ENCODE measurements around the gene SNRPD2.
A peak's percentile ranks its signal among the peaks of the same experiment; 100 is the strongest.
"Not testable (repeated sequence)": the region's sequence is repeated elsewhere in the genome, so short reads cannot be mapped to it uniquely, and the experiment has no call there.

SNRPD2 gene

GRCh38 chr19:45730368-45731288 lies 38.9 kb upstream of the SNRPD2 start, which contains the start of gene FBXO46:
Gene FBXO46, minus strand, starts transcription at chr19:45730896. Its CDS starts 17,401 bp downstream, at chr19:45713495.
- peak within 1 kb of the TSS; percentile 98 for H2AK5ac ChIP-seq (ENCODE audit: low read depth, low read length)
- peak within 1 kb of the TSS; percentile 9 for H3K27ac ChIP-seq (replicated peaks; ENCODE audit: low read length)
- peak within 1 kb of the TSS; percentile 85 for H2AFZ ChIP-seq (ENCODE audit: low read length)
- peak within 1 kb of the TSS; percentile 10 for H2BK12ac ChIP-seq (ENCODE audit: low read length)
- H3K18ac ChIP-seq (ENCODE audit: low read length): peak within 1 kb of the TSS; percentile 50
- WGBS, 2 donors (ENCODE audit: extremely low coverage in 2 of 2, insufficient read length in 2 of 2, insufficient replicate concordance in 1 of 2): no CpG with 5 or more reads among the region's 48 CpGs
- H3K79me1 ChIP-seq (ENCODE audit: low read depth, low read length): no peaks in the 10 kb centered on the region
- peak within 1 kb of the TSS; percentile 74 for H3K4me2 ChIP-seq (ENCODE audit: insufficient read depth, low read length, poor library complexity, severe bottlenecking)
- peak within 1 kb of the TSS; percentile 26 for H2BK15ac ChIP-seq (ENCODE audit: low read length)
- peak within 1 kb of the TSS; percentile 75 for H3K14ac ChIP-seq (ENCODE audit: low read length)
- no peaks in the 10 kb centered on the region for H3K27me3 ChIP-seq (ENCODE audit: control insufficient read depth in 3 of 3, insufficient read depth in 3 of 3, low read depth in 1 of 3, low read length in 3 of 3)
- no peak within 1 kb of the TSS for H4K8ac ChIP-seq (ENCODE audit: low read depth, low read length)
- H3K4me3 ChIP-seq (ENCODE audit: low read length in 2 of 2): peak within 1 kb of the TSS; percentile 74 to 93
- peak within 1 kb of the TSS; percentile 71 for H2BK5ac ChIP-seq (ENCODE audit: low read length)
- H3K4me1 ChIP-seq (ENCODE audit: control insufficient read depth in 2 of 2, insufficient read depth in 1 of 2, low read depth in 1 of 2, low read length in 2 of 2): peaks cover 0 to 7% of the 10 kb centered on the region in 2 donors
- no peak within 1 kb of the TSS for H4K91ac ChIP-seq (ENCODE audit: low read depth, low read length, poor library complexity)
- peak within 1 kb of the TSS; percentile 97 for H3K23ac ChIP-seq (ENCODE audit: low read depth, low read length, poor library complexity)
- H2BK120ac ChIP-seq (ENCODE audit: low read depth, low read length): peak within 1 kb of the TSS; percentile 83
- no peaks in the 10 kb centered on the region for H3K9me3 ChIP-seq (replicated peaks in 1 of 2; ENCODE audit: control insufficient read depth in 2 of 2, insufficient read depth in 1 of 2, low read depth in 1 of 2, low read length in 2 of 2)
- no peak within 1 kb of the TSS for H3K4ac ChIP-seq (ENCODE audit: low read length)
- DNase-seq (ENCODE audit: low spot score): peak; percentile 94
- peak within 1 kb of the TSS; percentile 89 for H3K9ac ChIP-seq (ENCODE audit: low read depth, low read length, poor library complexity)
- H3K36me3 ChIP-seq (replicated peaks in 1 of 2; ENCODE audit: control insufficient read depth in 2 of 2, insufficient read depth in 2 of 2, low read length in 2 of 2): peaks cover 0 to 5% of the 10 kb centered on the region in 2 donors

DNA sequence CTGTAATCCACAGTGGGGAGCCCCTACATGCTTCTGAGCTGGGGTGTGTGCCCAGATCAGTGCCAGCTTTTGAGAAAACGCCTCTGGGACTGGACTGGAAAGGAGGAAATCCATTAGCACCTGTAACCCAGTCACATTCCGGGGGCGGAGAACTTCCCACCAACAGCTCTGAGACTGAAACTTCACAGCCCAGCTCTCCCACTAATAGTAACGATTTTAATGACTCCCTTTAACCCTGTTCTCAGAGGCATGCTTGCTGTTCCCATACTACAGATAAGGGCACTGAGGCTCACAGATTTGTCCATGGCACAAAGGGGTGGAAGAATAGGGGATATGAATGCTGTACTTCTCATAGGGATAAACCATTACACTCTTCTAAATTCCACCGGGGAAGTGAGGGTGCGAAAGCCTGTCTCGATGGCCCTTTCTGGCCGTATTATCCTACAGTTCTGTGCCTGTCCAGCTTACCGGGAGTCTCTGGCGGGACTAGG lies 38.1 kb upstream of the SNRPD2 start:
- no peak overlapping the region for H2BK5ac ChIP-seq (ENCODE audit: low read length)
- peaks cover 2% of the 10 kb centered on the region for H3K79me1 ChIP-seq (ENCODE audit: low read depth, low read length)
- peak overlapping the region; percentile 89 for H3K9ac ChIP-seq (ENCODE audit: low read depth, low read length, poor library complexity)
- peak overlapping the region; percentile 98 for H2AK5ac ChIP-seq (ENCODE audit: low read depth, low read length)
- H3K4me3 ChIP-seq (ENCODE audit: low read length in 2 of 2): peak overlapping the region; percentile 74 to 93
- no peak overlapping the region for H4K8ac ChIP-seq (ENCODE audit: low read depth, low read length)
- no peak overlapping the region for H3K23ac ChIP-seq (ENCODE audit: low read depth, low read length, poor library complexity)
- no peaks in the 10 kb centered on the region for H3K27me3 ChIP-seq (ENCODE audit: control insufficient read depth in 3 of 3, insufficient read depth in 3 of 3, low read depth in 1 of 3, low read length in 3 of 3)
- peak overlapping the region; percentile 85 for H2AFZ ChIP-seq (ENCODE audit: low read length)
- no CpG with 5 or more reads among the region's 10 CpGs for WGBS, 2 donors (ENCODE audit: extremely low coverage in 2 of 2, insufficient read length in 2 of 2, insufficient replicate concordance in 1 of 2)
- peak overlapping the region; percentile 50 for H3K18ac ChIP-seq (ENCODE audit: low read length)
- no peak for DNase-seq (ENCODE audit: low spot score)
- H3K4ac ChIP-seq (ENCODE audit: low read length): no peak overlapping the region
- H3K9me3 ChIP-seq (replicated peaks in 1 of 2; ENCODE audit: control insufficient read depth in 2 of 2, insufficient read depth in 1 of 2, low read depth in 1 of 2, low read length in 2 of 2): no peaks in the 10 kb centered on the region
- H2BK12ac ChIP-seq (ENCODE audit: low read length): no peak overlapping the region
- H3K4me1 ChIP-seq (ENCODE audit: control insufficient read depth in 2 of 2, insufficient read depth in 1 of 2, low read depth in 1 of 2, low read length in 2 of 2): peaks cover 0 to 7% of the 10 kb centered on the region in 2 donors
- peak overlapping the region; percentile 74 for H3K4me2 ChIP-seq (ENCODE audit: insufficient read depth, low read length, poor library complexity, severe bottlenecking)
- no peak overlapping the region for H2BK15ac ChIP-seq (ENCODE audit: low read length)
- peak overlapping the region; percentile 83 for H2BK120ac ChIP-seq (ENCODE audit: low read depth, low read length)
- no peak overlapping the region for H4K91ac ChIP-seq (ENCODE audit: low read depth, low read length, poor library complexity)
- H3K14ac ChIP-seq (ENCODE audit: low read length): no peak overlapping the region
- H3K36me3 ChIP-seq (replicated peaks in 1 of 2; ENCODE audit: control insufficient read depth in 2 of 2, insufficient read depth in 2 of 2, low read length in 2 of 2): peaks cover 0 to 11% of the 10 kb centered on the region in 2 donors
- H3K27ac ChIP-seq (replicated peaks; ENCODE audit: low read length): no peak overlapping the region

DNA sequence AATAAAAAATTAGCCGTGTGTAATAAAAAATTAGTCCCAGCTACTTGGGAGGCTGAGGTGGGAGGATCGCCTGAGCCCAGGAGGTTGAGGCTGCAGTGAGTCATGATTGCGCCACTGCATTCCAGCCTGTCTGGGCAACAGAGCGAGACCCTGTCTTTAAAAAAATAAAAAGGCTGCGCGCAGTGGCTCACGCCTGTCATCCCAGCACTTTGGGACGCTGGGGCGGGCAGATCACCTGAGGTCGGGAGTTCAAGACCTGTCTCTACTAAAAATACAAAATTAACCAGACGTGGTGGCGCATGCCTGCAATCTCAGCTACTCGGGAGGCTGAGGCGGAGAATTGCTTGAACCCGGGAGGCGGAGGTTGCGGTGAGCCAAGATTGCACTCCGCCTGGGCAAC lies 36.9 kb upstream of the SNRPD2 start:
- not testable (repeated sequence) for H3K79me1 ChIP-seq (ENCODE audit: low read depth, low read length); H2AK5ac ChIP-seq (ENCODE audit: low read depth, low read length); H2AFZ ChIP-seq (ENCODE audit: low read length); H3K9ac ChIP-seq (ENCODE audit: low read depth, low read length, poor library complexity); H2BK120ac ChIP-seq (ENCODE audit: low read depth, low read length); H3K4me2 ChIP-seq (ENCODE audit: insufficient read depth, low read length, poor library complexity, severe bottlenecking); H4K8ac ChIP-seq (ENCODE audit: low read depth, low read length); DNase-seq (ENCODE audit: low spot score); H3K18ac ChIP-seq (ENCODE audit: low read length); H4K91ac ChIP-seq (ENCODE audit: low read depth, low read length, poor library complexity); H3K27ac ChIP-seq (replicated peaks; ENCODE audit: low read length); H3K4me1 ChIP-seq (ENCODE audit: control insufficient read depth in 2 of 2, insufficient read depth in 1 of 2, low read depth in 1 of 2, low read length in 2 of 2); H2BK15ac ChIP-seq (ENCODE audit: low read length); H3K4ac ChIP-seq (ENCODE audit: low read length); H3K9me3 ChIP-seq (replicated peaks in 1 of 2; ENCODE audit: control insufficient read depth in 2 of 2, insufficient read depth in 1 of 2, low read depth in 1 of 2, low read length in 2 of 2); H2BK5ac ChIP-seq (ENCODE audit: low read length); H3K14ac ChIP-seq (ENCODE audit: low read length); H3K4me3 ChIP-seq (ENCODE audit: low read length in 2 of 2); H3K23ac ChIP-seq (ENCODE audit: low read depth, low read length, poor library complexity); H3K27me3 ChIP-seq (ENCODE audit: control insufficient read depth in 3 of 3, insufficient read depth in 3 of 3, low read depth in 1 of 3, low read length in 3 of 3); H2BK12ac ChIP-seq (ENCODE audit: low read length)
- H3K36me3 ChIP-seq (replicated peaks in 1 of 2; ENCODE audit: control insufficient read depth in 2 of 2, insufficient read depth in 2 of 2, low read length in 2 of 2): peaks cover 0 to 14% of the 10 kb centered on the region in 2 donors
- WGBS, 2 donors (ENCODE audit: extremely low coverage in 2 of 2, insufficient read length in 2 of 2, insufficient replicate concordance in 1 of 2): no CpG with 5 or more reads among the region's 18 CpGs

DNA sequence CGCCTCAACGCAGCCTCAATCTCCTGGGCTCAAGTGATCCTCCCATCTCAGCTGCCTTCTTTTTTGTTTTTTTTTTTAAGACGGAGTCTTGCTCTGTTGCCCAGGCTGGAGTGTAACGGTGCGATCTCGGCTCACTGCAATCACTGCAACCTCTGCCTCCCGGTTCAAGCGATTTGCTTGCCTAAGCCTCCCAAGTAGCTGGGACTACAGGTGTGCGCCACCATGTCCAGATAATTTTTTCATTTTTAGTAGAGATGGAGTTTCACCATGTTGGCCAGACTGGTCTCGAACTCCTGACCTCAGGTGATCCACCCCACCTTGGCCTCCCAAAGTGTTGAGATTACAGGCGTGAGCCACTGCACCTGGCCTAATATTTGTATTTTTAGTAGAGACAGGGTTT lies 28.3 kb upstream of the SNRPD2 start:
- H3K27me3 ChIP-seq (ENCODE audit: control insufficient read depth in 3 of 3, insufficient read depth in 3 of 3, low read depth in 1 of 3, low read length in 3 of 3); H3K27ac ChIP-seq (replicated peaks; ENCODE audit: low read length); H4K91ac ChIP-seq (ENCODE audit: low read depth, low read length, poor library complexity); H3K18ac ChIP-seq (ENCODE audit: low read length); H3K4me3 ChIP-seq (ENCODE audit: low read length in 2 of 2); H3K23ac ChIP-seq (ENCODE audit: low read depth, low read length, poor library complexity); H3K14ac ChIP-seq (ENCODE audit: low read length); H3K4ac ChIP-seq (ENCODE audit: low read length); H2AFZ ChIP-seq (ENCODE audit: low read length); H3K9me3 ChIP-seq (replicated peaks in 1 of 2; ENCODE audit: control insufficient read depth in 2 of 2, insufficient read depth in 1 of 2, low read depth in 1 of 2, low read length in 2 of 2); H3K4me2 ChIP-seq (ENCODE audit: insufficient read depth, low read length, poor library complexity, severe bottlenecking); H4K8ac ChIP-seq (ENCODE audit: low read depth, low read length); H2BK15ac ChIP-seq (ENCODE audit: low read length); H3K9ac ChIP-seq (ENCODE audit: low read depth, low read length, poor library complexity); H2AK5ac ChIP-seq (ENCODE audit: low read depth, low read length); H2BK5ac ChIP-seq (ENCODE audit: low read length); H2BK120ac ChIP-seq (ENCODE audit: low read depth, low read length); DNase-seq (ENCODE audit: low spot score); H2BK12ac ChIP-seq (ENCODE audit: low read length): not testable (repeated sequence)
- peaks cover 3 to 41% of the 10 kb centered on the region in 2 donors for H3K36me3 ChIP-seq (replicated peaks in 1 of 2; ENCODE audit: control insufficient read depth in 2 of 2, insufficient read depth in 2 of 2, low read length in 2 of 2)
- peaks cover 10 to 15% of the 10 kb centered on the region in 2 donors for H3K4me1 ChIP-seq (ENCODE audit: control insufficient read depth in 2 of 2, insufficient read depth in 1 of 2, low read depth in 1 of 2, low read length in 2 of 2)
- WGBS, 2 donors (ENCODE audit: extremely low coverage in 2 of 2, insufficient read length in 2 of 2, insufficient replicate concordance in 1 of 2): no CpG with 5 or more reads among the region's 11 CpGs
- peaks cover 12% of the 10 kb centered on the region for H3K79me1 ChIP-seq (ENCODE audit: low read depth, low read length)
